ENCODE data around the gene TEKT1.
A peak's percentile ranks its signal among the peaks of the same experiment; 100 is the strongest.

Gene TEKT1

DNA sequence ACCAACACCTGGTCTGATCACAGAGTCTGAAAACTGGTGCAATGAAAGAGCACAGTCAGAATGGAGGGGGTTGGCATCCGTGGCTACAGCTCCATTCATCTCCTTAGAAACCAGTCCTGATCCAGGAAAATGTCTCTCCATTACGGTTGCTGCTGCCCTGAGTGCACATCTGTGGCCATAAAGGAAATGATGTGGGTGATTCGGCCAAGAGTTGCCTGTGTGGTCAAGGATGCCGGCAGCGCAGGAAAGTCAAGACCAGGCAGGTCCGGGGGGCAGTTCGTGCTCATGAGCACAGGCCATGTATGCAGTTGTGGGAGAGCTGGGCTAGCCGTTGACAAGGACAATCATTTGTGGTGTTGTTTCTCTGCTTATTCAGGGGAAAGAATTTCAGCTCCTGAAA is 69.8 kb downstream of the TEKT1 start:
- DNase-seq (ENCODE audit: low read depth in 2 of 2), result no peak

DNA sequence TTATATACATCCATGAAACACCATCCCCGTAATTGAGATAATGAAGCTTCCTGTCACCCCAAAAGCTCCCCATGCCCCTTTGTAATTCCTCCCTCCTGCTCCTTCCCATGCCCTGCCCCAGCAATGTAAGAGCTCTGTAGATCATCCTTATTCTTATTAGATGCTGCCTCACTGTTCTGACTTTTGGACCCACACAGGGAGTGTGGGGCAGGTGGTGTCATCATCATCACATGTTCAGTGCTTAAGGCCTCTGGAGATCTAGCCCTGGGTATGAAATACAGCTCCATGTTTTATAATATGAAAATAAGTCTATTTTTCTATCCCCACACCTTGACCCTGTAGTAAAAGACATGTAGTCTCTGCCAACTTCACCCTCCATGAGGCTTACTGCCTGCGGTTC is 73.8 kb downstream of the TEKT1 start:
- DNase-seq (ENCODE audit: low read depth in 2 of 2), result no peak

GRCh38 chr17:6756425-6757031 is 75.0 kb downstream of the TEKT1 start:
- no peak for DNase-seq (ENCODE audit: low read depth in 2 of 2)

DNA sequence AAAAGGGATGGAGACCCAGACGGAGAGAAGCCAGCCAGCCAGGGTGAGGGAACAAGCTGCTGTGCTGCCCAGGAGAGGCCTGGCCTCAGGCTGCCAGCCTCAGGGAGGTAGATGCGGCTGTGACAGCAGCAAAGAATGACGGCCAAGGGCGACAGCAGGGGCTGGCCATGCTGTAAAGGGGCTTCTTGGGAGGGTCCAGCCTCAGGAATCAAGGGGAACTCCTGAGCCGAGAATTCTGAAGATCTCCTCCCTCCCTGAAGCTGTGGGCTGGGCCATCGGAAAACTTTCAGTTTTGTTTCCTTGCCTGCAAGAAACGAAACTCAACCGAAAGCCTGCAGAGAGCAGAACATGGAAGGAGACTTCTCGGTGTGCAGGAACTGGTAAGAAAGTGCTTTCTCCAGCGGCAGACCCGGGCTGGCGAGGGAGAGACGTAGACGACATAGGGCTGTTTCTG is 75.8 kb downstream of the TEKT1 start, which contains the start of gene XAF1:
Gene XAF1, plus strand, starts transcription at position 316 of the 454 bp plus-strand sequence. Its CDS starts 33 bp downstream, at position 349.
- DNase-seq (ENCODE audit: low read depth in 2 of 2), result peak in 1 of 2 donors; percentile 17

DNA sequence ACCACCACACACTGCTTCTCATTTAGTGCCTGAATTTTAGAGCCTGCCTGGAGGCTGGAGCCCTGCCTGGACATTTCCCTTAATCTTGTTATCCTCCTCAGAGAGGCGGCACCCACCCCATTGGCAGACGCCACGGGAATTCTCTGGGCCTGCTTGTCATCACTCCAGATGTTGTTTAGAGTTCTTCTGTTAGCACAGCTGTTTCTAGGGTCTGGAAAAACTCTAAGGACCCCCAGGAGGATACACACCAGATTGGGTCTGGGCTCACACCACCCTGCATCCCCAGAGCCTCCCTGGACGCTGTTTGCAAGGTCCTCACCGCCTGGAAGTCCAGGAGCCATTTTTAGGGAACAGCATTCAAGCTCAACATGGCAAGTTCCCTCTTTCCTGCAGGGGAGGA is 76.2 kb downstream of the TEKT1 start:
- DNase-seq (ENCODE audit: low read depth in 2 of 2), result no peak

DNA sequence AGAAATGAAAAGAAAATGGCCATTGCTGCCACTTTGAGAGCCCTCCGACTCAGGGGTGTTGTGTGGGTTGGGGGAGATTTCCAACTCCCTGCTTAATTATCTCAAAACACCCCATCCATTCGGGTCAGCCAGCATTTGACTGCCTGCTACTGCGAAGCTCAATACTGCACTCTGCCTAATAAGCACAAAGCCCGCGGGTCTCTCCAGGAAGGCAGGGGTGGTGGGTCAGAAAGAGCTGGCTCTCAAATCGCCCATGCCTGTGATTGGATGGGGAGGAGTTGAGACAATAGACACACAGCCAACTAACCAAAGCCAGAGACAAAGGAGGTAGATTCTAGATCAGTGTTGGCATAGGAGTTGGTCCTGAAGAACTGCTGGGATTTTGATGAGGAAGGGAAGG is 78.0 kb downstream of the TEKT1 start:
- no peak for DNase-seq (ENCODE audit: low read depth in 2 of 2)

DNA sequence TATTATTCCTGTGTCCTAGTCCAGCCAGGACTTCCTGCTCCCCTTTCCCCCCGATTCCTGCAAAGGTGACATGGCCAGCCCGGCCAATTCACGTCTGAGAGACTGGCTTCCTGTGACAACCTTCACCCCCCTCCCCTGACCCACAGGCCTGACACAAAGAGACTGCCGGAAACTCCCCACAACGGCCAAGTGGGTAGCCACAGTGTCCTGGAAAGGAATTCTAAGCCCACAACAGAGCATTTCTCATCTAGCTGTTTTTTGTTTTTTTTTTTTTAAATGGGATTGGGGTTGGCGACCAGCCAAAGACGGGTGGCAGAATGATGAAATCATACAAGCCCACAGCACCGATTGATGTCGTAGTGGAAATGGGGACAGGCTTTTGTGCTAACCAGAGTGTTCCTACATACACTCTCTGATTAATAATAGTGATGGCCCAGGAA is 78.5 kb downstream of the TEKT1 start:
- peak in 1 of 2 donors; percentile 28 for DNase-seq (ENCODE audit: low read depth in 2 of 2)

- DNase-seq (ENCODE audit: low read depth in 2 of 2), result no peak
These were observed 79.2 kb downstream of the TEKT1 start for GRCh38 chr17:6752068-6752909.

DNA sequence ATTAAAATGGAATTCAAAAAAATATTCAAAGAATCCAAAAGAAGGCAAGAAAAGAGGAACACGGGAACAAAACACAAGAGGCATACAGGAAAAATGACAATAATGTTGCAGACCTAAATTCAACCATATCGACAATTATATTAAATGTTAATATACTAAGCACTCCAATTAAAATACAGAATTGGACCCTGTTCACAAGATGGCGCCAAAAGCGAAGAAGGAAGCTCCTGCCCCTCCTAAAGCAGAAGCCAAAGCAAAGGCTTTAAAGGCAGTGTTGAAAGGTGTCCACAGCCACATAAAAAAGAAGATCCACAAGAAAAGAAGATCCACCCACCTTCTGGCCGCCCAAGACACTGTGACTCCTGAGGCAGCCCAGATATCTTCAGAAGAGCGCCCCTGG is 82.0 kb downstream of the TEKT1 start:
- no peak for DNase-seq (ENCODE audit: low read depth in 2 of 2)

GRCh38 chr17:6748617-6749016 is 82.9 kb downstream of the TEKT1 start:
- no peak for DNase-seq (ENCODE audit: low read depth in 2 of 2)
